Bronchial epithelial cell (primary cell): ENCODE data around the gene ATP2A1. TPM values are rescaled to one million over a fixed set of nuclear protein-coding genes. Genes with fewer than 3 reads are reported as not detected.

ENCODE experiments used
- DNase-seq: peaks from one replicate; pipeline ENCODE4 v3.0.0-alpha.2; 2010; ENCODE audit warnings: low read depth
- FAIRE-seq: peaks from 2 replicates; lab custom pipeline; 2011; peaks lifted over from hg19 to GRCh38; lab: Jason Lieb, UNC
- H3K27me3 ChIP-seq: 2 replicates; pipeline ENCODE4 v1.5.1; 2011; ENCODE audit warnings: low read length; ENCODE audit not compliant: control insufficient read depth, insufficient read depth
- H3K36me3 ChIP-seq: 2 replicates; pipeline ENCODE4 v1.5.1; 2011; ENCODE audit warnings: low read length; ENCODE audit not compliant: control insufficient read depth, insufficient read depth
- H3K4me3 ChIP-seq: 2 replicates; pipeline ENCODE4 v1.5.1; 2011; ENCODE audit warnings: mild to moderate bottlenecking, low read depth, low read length, control low read depth
- CTCF ChIP-seq: IDR thresholded peaks from 2 replicates; pipeline ENCODE4 v1.5.1; 2011; ENCODE audit warnings: mild to moderate bottlenecking, moderate library complexity, low read length, control low read depth, inconsistent platforms; ENCODE audit not compliant: insufficient read depth, severe bottlenecking
- total RNA-seq: library from RNA; depleted of rRNA; stranded (reverse); fragments of >200 nt; gene quantifications from 2 replicates; pipeline ENCODE4 v1.2.1, GENCODE V29; 2014

Gene ATP2A1
- total RNA-seq, 1 donor from 2014 or later = under 0.01 TPM

- FAIRE-seq (no peak), DNase-seq (no peak)
- TF ChIP-seq CTCF = no peak
- H3K4me3 ChIP-seq = no peak overlapping the region
- peaks cover 34% of the 10 kb centered on the region for H3K36me3 ChIP-seq
- H3K27me3 ChIP-seq = no peaks in the 10 kb centered on the region
These were observed 38.4 kb upstream of the ATP2A1 start for GRCh38 chr16:28839899-28840298.

GRCh38 chr16:28842696-28843095, 35.6 kb upstream of the ATP2A1 start:
- Histone ChIP-seq H3K4me3 (no peak overlapping the region), H3K27me3 (no peaks in the 10 kb centered on the region), H3K36me3 (peaks cover 23% of the 10 kb centered on the region)
- no peak for TF ChIP-seq CTCF
- FAIRE-seq = no peak
- DNase-seq = no peak

GRCh38 chr16:28843766-28844165, 34.5 kb upstream of the ATP2A1 start:
- FAIRE-seq (no peak), DNase-seq (no peak)
- TF ChIP-seq CTCF = no peak
- Histone ChIP-seq H3K27me3 (no peaks in the 10 kb centered on the region), H3K4me3 (no peak overlapping the region), H3K36me3 (peaks cover 23% of the 10 kb centered on the region)

GRCh38 chr16:28844226-28844885, 33.9 kb upstream of the ATP2A1 start:
- Histone ChIP-seq H3K4me3 (no peak overlapping the region), H3K36me3 (peaks cover 23% of the 10 kb centered on the region), H3K27me3 (no peaks in the 10 kb centered on the region)
- no peak for DNase-seq
- FAIRE-seq = no peak
- TF ChIP-seq CTCF = no peak

GRCh38 chr16:28845293-28845692, 33.0 kb upstream of the ATP2A1 start:
- TF ChIP-seq CTCF = no peak
- H3K27me3 ChIP-seq = no peaks in the 10 kb centered on the region
- peaks cover 23% of the 10 kb centered on the region for H3K36me3 ChIP-seq
- H3K4me3 ChIP-seq = peak overlapping the region; percentile 99
- no peak for FAIRE-seq
- peak; percentile 79 for DNase-seq

- peaks cover 23% of the 10 kb centered on the region for H3K36me3 ChIP-seq
- peak overlapping the region; percentile 99 for H3K4me3 ChIP-seq
- H3K27me3 ChIP-seq = no peaks in the 10 kb centered on the region
- no peak for TF ChIP-seq CTCF
- FAIRE-seq = no peak
- DNase-seq = no peak
These were observed 32.6 kb upstream of the ATP2A1 start for GRCh38 chr16:28845761-28846079.
